Thoracic aorta (tissue), 2 donors: ENCODE measurements around the gene OGG1. TPM values are rescaled to one million over a fixed set of nuclear protein-coding genes. Genes with fewer than 3 reads are reported as not detected.

ENCODE experiments used
- ATAC-seq: fragments of 150-250 bp; one replicate; pipeline ENCODE4 v1.8.0; 2017; ENCODE audit warnings: low read depth; ENCODE audit not compliant: insufficient number of reproducible peaks, low FRiP score
- DNase-seq: peaks from one replicate; pipeline ENCODE4 v3.0.0-alpha.2; 2020; ENCODE audit warnings: low spot score
- H3K27ac ChIP-seq, 2 donors: fragments of 200-600 bp; sonication (generic); 1 replicate in 1 of 2; 2 replicates in 1 of 2; pipeline ENCODE4 v1.5.1; 2016; ENCODE audit warnings: mild to moderate bottlenecking in 2 of 2, moderate library complexity in 2 of 2
- H3K27me3 ChIP-seq: fragments of 200-600 bp; sonication (generic); replicated peaks from 2 replicates; pipeline ENCODE4 v1.6.0; 2016; ENCODE audit warnings: mild to moderate bottlenecking; ENCODE audit not compliant: insufficient read depth
- H3K36me3 ChIP-seq: fragments of 200-600 bp; sonication (generic); one replicate; pipeline ENCODE4 v1.5.1; 2016
- H3K4me1 ChIP-seq, 2 donors: fragments of 200-600 bp; sonication (generic); 1 replicate in 1 of 2; 2 replicates in 1 of 2; pipeline versions ENCODE4 v1.5.1 to v1.6.0; 2016; ENCODE audit warnings: low read depth in 2 of 2, mild to moderate bottlenecking in 1 of 2; ENCODE audit not compliant: control insufficient read depth in 1 of 2
- H3K4me3 ChIP-seq: fragments of 200-600 bp; sonication (generic); 2 replicates; pipeline ENCODE4 v1.5.1; 2016; ENCODE audit warnings: mild to moderate bottlenecking
- H3K9me3 ChIP-seq: fragments of 200-600 bp; sonication (generic); 2 replicates; pipeline ENCODE4 v1.5.1; 2016
- CTCF ChIP-seq: fragments of 200-600 bp; sonication (generic); IDR thresholded peaks from one replicate; pipeline ENCODE4 v1.5.1; 2019; ENCODE audit warnings: antibody characterized with exemption
- total RNA-seq, 2 donors: library from RNA; depleted of rRNA; stranded (reverse); fragments of >200 nt; gene quantifications; one replicate each; pipeline versions ENCODE4 v1.1.0 to v1.2.3, GENCODE V29; 2016

Gene OGG1
- total RNA-seq, 2 donors from 2014 or later, result 23.0 to 26.3 TPM

GRCh38 chr3:9721015-9721699, 28.6 kb upstream of the OGG1 start:
- H3K4me3 ChIP-seq, result no peak overlapping the region
- H3K27ac ChIP-seq, result no peak overlapping the region
- ATAC-seq (no peak), DNase-seq (no peak)
- no peaks in the 10 kb centered on the region for H3K9me3 ChIP-seq
- peaks cover under 1 to 4% of the 10 kb centered on the region in 2 donors for H3K4me1 ChIP-seq
- H3K36me3 ChIP-seq, result no peaks in the 10 kb centered on the region
- no peak for TF ChIP-seq CTCF
- no peaks in the 10 kb centered on the region for H3K27me3 ChIP-seq

GRCh38 chr3:9721700-9722060, 28.1 kb upstream of the OGG1 start:
- no peaks in the 10 kb centered on the region for H3K4me1 ChIP-seq
- no peak overlapping the region for H3K4me3 ChIP-seq
- H3K27ac ChIP-seq, result no peak overlapping the region
- H3K27me3 ChIP-seq, result no peaks in the 10 kb centered on the region
- no peak for ATAC-seq
- no peaks in the 10 kb centered on the region for H3K36me3 ChIP-seq
- no peak for TF ChIP-seq CTCF
- no peaks in the 10 kb centered on the region for H3K9me3 ChIP-seq
- no peak for DNase-seq

GRCh38 chr3:9725775-9726515, 23.8 kb upstream of the OGG1 start:
- Histone ChIP-seq H3K4me1 (peaks cover 0 to 5% of the 10 kb centered on the region in 2 donors), H3K36me3 (no peaks in the 10 kb centered on the region), H3K9me3 (no peaks in the 10 kb centered on the region), H3K27me3 (no peaks in the 10 kb centered on the region), H3K4me3 (no peak overlapping the region), H3K27ac (no peak overlapping the region)
- ATAC-seq, result no peak
- no peak for DNase-seq
- no peak for TF ChIP-seq CTCF

GRCh38 chr3:9727041-9727595, 22.6 kb upstream of the OGG1 start:
- no peaks in the 10 kb centered on the region for H3K9me3 ChIP-seq
- DNase-seq (no peak), ATAC-seq (no peak)
- no peak for TF ChIP-seq CTCF
- peaks cover 0 to 5% of the 10 kb centered on the region in 2 donors for H3K4me1 ChIP-seq
- no peak overlapping the region for H3K27ac ChIP-seq
- no peak overlapping the region for H3K4me3 ChIP-seq
- H3K36me3 ChIP-seq, result no peaks in the 10 kb centered on the region
- H3K27me3 ChIP-seq, result no peaks in the 10 kb centered on the region

- no peaks in the 10 kb centered on the region for H3K27me3 ChIP-seq
- ATAC-seq (no peak), DNase-seq (no peak)
- no peak overlapping the region for H3K27ac ChIP-seq
- no peaks in the 10 kb centered on the region for H3K36me3 ChIP-seq
- H3K4me3 ChIP-seq, result no peak overlapping the region
- TF ChIP-seq CTCF, result no peak
- peaks cover 5 to 10% of the 10 kb centered on the region in 2 donors for H3K4me1 ChIP-seq
- H3K9me3 ChIP-seq, result no peaks in the 10 kb centered on the region
Observed at GRCh38 chr3:9727743-9728142, 22.0 kb upstream of the OGG1 start.
